Measurements from ENCODE around the gene RPS18.
"Not testable (repeated sequence)": the region's sequence is repeated elsewhere in the genome, so short reads cannot be mapped to it uniquely, and the experiment has no call there.

The RPS18 gene

DNA sequence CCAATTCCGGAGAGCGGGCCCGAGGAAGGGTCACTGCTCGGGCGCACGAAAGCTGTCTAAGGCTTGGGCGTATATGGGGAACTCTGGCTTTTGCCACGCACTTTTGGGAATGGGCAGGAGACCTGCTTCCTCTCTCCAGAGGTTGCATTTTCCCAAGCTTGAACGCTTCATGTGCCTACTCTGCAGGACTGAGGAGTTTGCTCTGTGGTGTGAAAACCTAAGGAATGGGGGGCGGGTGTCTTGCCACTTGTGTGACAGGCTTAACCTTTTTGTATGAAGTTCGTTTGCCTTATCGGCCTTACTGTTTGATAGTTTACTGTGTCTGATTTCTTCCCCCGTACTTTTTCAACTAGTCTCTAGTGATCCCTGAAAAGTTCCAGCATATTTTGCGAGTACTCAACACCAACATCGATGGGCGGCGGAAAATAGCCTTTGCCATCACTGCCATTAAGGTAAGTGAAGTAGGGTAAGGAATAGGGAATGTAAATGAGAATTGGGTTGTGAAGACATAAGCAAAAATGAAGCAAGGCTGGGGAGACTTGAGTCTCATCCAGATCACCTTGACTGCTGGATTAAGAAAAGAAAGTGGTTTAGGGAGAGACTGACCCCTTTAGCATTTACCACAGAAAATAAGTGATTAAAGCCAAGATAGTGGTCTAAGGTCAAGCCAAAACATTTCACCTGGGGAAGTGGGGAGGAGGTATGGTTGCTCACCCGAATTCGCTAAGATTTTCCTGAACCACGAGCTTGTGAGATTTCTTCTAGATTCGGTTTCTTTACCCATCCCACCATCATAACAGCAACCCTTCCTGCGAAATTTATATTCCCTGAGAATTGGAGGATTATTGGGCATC, 627 bp downstream of the RPS18 start:
- DNase-seq (ENCODE audit: low spot score), result no peak

- no peak for DNase-seq (ENCODE audit: low spot score)
Measured at GRCh38 chr6:33273129-33273923, 1.5 kb downstream of the RPS18 start.

DNA sequence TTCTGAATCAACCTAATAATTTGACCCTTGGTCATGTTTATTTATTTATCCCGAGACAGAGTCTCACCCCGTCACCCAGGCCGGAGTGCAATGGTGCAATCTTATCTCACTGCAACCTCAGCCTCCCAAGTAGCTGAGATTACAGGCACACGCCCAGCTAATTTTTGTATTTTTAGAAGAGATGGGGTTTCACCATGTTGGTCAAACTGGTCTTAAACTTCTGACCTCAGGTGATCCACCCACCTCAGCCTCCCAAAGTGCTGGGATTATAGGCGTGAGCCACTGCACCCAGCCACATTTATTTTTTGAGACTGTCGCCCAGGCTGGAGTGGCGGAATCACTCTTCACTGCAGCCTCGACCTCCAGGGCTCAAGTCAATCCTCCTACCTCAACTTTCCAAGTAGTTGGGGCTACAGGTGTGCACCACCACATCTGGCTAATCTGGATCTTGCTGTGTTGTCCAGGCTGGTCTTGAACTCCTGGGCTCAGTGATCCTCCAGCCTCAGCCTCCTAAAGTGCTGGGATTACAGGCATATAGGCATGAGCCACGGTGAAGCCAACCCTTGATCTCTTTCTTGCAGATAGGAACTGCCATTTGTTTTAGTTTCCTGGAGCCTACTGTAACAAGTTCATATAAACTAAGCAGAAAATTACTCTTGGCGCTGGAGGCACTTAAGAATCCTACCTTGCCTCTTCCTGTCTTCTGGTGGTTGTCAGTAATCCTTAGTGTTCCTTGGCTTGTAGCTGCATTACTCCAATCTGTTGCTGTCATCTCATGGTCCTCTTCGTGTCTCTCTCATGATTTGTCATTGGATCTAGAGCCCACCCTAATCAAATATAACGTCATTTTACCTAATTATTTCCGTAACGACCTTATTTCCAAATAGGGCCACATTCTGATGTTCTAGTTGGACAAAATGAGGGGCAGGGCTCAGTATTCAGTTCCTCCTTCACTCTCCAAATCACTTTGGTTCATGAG, 2.3 kb downstream of the RPS18 start:
- DNase-seq (ENCODE audit: low spot score), result no peak

GRCh38 chr6:33275795-33276580, 4.1 kb downstream of the RPS18 start:
- not testable (repeated sequence) for DNase-seq (ENCODE audit: low spot score)

DNA sequence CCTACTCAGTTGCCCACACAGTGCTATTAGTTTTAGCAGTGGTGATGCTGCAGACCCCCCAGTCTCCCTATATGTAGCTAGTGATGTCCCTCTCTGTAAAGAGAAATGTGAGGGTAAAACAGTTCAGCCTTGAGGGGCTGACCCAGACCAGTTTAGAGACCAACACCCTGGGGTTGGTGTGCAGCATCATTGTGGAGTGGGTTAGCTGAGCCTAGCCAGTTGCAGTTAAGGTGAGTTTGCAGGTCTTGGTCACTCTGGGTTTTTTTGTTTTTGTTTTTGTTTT, 4.6 kb downstream of the RPS18 start:
- no peak for DNase-seq (ENCODE audit: low spot score)

DNA sequence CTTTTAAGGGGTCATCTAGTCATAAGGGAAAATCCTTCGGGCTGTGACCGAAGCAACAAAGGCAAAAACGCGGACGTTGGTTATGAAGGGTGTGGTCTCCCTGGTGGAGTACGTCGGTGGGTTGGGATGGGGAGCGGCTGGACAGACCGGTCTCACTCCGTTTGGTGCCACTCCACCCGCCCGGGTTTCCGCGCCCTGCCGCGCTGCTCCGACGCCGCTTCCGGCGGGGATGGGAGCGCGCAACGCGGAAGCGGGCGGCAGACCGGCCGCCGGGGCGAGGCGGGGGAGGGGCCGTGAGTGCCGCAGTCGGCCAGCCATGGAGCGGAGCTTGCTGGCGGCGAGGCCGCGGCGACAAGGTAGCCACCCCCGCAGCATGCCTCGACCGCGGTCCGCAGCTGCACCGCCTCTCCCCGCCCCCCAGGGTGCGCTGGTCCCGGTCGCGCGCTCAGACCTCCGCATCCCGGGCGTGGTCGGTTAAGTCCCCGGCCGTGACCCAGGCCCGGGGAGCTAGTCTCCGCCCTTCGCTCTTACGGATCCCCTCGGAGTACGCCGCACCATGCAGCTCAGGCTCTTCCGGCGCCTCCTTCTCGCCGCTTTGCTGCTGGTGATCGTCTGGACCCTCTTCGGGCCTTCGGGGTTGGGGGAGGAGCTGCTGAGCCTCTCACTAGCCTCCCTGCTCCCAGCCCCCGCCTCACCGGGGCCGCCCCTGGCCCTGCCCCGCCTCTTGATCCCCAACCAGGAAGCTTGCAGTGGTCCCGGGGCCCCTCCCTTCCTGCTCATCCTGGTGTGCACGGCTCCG, 5.2 kb downstream of the RPS18 start, which contains the start of gene B3GALT4:
TSS of gene B3GALT4 (plus strand) at position 260 of the 799 bp plus-strand sequence. CDS start at position 557, 297 bp downstream.
- DNase-seq (ENCODE audit: low spot score), result peak; percentile 62

GRCh38 chr6:33277663-33278391, 6.0 kb downstream of the RPS18 start:
- no peak for DNase-seq (ENCODE audit: low spot score)

DNA sequence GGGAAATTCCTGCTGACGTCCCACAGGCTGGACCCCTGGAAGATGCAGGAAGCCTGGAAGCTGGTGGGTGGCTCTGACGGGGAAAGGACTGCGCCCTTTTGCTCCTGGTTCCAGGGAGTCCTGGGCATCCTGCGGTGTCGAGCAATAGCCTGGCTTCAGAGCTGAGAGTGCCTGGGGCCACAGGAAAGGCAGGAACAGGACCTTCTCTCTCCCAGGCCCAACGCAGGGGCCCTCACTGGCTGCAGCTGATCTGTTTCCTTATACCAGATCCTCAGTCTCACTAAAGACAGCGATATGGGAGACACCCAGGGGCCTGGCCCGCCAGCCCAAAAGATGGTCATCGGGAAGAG, 6.5 kb downstream of the RPS18 start:
- DNase-seq (ENCODE audit: low spot score), result no peak

GRCh38 chr6:33278810-33279209, 6.9 kb downstream of the RPS18 start:
- no peak for DNase-seq (ENCODE audit: low spot score)

GRCh38 chr6:33279257-33279695, 7.4 kb downstream of the RPS18 start:
- no peak for DNase-seq (ENCODE audit: low spot score)

DNA sequence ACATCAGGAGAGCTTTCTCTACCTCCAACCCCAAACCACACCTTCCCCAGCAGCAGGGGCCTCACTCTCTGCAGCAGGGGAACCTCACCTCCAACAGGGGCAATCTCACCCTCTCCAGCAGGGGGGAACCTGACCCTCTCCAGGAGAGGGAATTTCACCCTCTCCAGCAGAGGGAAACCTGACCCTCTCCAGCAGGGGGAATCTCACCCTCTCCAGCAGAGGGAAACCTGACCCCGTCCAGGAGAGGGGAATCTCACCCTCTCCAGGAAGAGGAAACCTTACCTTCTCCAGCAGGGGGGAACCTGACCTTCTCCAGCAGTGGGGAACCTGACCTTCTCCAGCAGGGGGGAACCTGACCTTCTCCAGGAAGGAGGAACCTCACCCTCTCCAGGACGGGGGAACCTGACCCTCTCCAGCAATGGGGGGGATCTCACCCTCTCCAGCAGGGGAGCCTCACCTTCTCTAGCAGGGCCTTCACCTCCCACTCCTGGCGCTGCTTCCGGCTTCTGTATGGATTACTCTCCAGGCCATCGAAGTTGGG, 8.2 kb downstream of the RPS18 start:
- peak; percentile 48 for DNase-seq (ENCODE audit: low spot score)

- no peak for DNase-seq (ENCODE audit: low spot score)
Measured at GRCh38 chr6:33280539-33280938, 8.7 kb downstream of the RPS18 start.

DNA sequence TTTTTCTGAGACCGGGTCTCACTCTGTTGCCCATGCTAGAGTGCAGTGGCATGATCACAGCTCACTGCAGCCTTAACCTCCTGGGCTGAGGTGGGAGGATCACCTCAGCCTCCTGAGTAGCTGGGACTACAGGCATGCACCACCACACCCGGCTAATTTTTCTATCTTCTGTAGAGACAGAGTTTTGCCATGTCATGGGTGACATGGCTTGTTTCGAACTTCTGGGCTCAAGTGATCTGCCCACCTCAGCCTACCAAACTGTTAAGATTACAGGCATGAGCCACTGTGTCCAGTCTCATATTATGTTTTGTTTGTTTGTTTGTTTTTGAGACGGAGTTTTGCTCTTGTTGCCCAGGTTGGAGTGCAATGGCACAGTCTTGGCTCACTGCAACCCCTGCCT, 13.3 kb downstream of the RPS18 start:
- not testable (repeated sequence) for DNase-seq (ENCODE audit: low spot score)

- peak; percentile 73 for DNase-seq (ENCODE audit: low spot score)
Measured at GRCh38 chr6:33286946-33287914, 15.4 kb downstream of the RPS18 start.

DNA sequence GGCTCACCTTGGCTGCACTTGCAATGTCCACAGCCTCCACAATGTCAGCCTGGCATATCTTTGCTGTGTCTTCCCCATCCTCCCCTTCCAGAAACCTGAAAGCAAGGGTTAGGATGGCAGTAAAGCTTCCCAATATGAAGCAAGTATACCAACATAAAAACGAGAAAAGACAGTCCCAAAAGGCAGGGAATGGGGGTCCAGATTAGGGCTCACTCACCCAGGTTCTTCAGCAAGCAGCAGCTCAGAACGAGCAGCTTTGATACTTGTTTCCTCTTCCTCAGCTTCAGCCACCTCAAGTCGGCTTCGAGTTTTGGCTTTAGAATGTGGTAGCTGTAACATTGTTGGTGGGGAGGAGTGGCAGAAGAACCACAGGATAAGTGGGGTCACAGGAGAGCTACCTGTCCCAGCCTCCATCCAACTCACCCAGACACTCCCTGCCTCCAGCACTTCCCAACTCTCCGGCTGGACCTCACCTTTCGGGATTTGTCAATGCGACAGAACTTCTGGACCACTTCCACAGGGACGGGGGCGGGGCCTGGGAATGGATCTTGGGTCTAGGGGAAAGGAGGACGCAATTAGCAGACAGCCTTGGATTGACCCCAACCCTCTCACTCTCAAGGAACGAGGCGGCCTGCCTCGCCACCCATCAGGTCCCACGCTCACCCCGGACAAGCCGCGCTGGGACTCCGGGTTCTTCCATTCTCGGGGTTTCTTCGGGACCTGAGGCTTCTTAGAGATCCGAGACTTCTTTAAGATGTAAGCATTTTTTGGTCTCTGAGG, 16.5 kb downstream of the RPS18 start:
- DNase-seq (ENCODE audit: low spot score), result no peak

DNA sequence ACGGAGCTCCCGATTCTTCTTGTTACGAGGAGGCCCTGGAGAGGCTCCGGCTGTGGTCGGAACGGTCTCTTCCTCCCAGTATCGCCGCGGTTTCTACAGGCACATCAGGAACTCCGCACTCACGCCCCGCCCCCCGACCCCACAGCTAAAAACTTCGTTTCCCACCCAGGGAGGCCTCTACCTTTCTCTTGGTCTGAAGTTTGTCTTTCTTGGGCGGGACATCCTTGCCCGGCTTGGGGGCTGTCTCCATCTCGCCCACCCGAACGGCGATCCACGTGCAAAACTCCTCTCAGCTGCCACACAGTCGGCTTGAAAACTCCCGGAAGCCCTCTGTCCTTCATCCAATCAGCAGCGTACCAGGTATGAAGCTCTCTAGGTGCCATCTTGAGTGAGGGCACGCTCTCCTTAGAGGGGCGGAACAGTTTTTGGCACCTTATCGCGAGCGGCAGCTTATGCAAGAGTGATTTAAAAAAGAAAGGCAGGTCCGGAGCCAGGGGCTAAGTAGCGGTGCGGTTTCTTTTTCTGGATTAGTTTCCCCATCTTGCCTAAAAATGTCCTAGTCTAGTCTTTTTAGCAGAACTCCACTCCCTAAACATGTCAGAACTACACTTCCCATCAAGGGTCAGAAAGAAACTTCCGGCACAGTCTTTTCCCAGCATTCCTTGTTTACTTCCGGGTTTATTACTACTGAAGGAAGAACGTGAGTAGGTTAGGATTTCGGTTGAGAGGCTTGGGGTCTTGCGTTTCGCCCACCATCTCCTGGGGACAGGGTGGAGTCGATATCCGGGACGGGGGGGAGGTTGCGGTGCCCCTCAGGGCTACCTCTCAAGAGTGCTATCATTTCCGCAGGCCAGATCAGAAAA, 17.3 kb downstream of the RPS18 start, which contains the start of the genes PFDN6 and WDR46:
TSS of gene PFDN6 (plus strand) at position 681 of the 863 bp plus-strand sequence. CDS start 256 bp downstream, outside the sequence.
TSS of gene WDR46 (minus strand) at position 319 of the 863 bp plus-strand sequence. CDS start at position 250, 69 bp downstream.
- peak; percentile 99 for DNase-seq (ENCODE audit: low spot score)
